A673 (cell line): ENCODE data around the gene ZNF524. TPM values are rescaled to one million over a fixed set of nuclear protein-coding genes. Genes with fewer than 3 reads are reported as not detected.

Experiments
- BruUV-seq: library from RNA; stranded (reverse); fragments of 400-500 nt; replicated peaks from 2 replicates; lab custom pipeline; 2021; lab: Mats Ljungman, UMichigan
- CTCF ChIA-PET: fragments of 300-600 bp; sonication (Branson Sonifier 250); formaldehyde crosslinking; loops from one replicate; lab custom pipeline; 2022; ENCODE audit warnings: antibody characterized with exemption; lab: Charles Lee
- POLR2A ChIA-PET: fragments of 300-600 bp; sonication (Branson Sonifier 250); formaldehyde crosslinking; loops from one replicate; lab custom pipeline; 2022; ENCODE audit warnings: antibody characterized with exemption; ENCODE audit not compliant: low non-redundant PET; lab: Charles Lee
- DNase-seq: peaks from one replicate; pipeline ENCODE4 v3.0.0-alpha.2; 2015; ENCODE audit warnings: low spot score
- H3K27ac ChIP-seq: fragments of 200-600 bp; sonication (generic); 2 replicates; pipeline ENCODE4 v1.5.1; 2016; ENCODE audit warnings: mixed run types, low read depth, mild to moderate bottlenecking, mixed read lengths, antibody characterized with exemption, low read length; ENCODE audit not compliant: poor library complexity, severe bottlenecking
- H3K27me3 ChIP-seq: fragments of 200-600 bp; sonication (generic); replicated peaks from 2 replicates; pipeline ENCODE4 v1.6.1; 2017; ENCODE audit warnings: mixed run types, low read depth, mild to moderate bottlenecking, mixed read lengths, antibody characterized with exemption, low read length; ENCODE audit not compliant: insufficient read depth, poor library complexity
- H3K36me3 ChIP-seq: fragments of 200-600 bp; sonication (generic); 2 replicates; pipeline ENCODE4 v1.6.1; 2016; ENCODE audit warnings: mixed run types, mild to moderate bottlenecking, mixed read lengths, antibody characterized with exemption, low read length; ENCODE audit not compliant: insufficient read depth, poor library complexity, severe bottlenecking
- H3K4me1 ChIP-seq: fragments of 200-600 bp; sonication (generic); 2 replicates; pipeline ENCODE4 v1.6.1; 2017; ENCODE audit warnings: mixed run types, mild to moderate bottlenecking, mixed read lengths, antibody characterized with exemption, low read length; ENCODE audit not compliant: insufficient read depth, poor library complexity, severe bottlenecking
- H3K4me3 ChIP-seq: fragments of 200-600 bp; sonication (generic); 2 replicates; pipeline ENCODE4 v1.5.1; 2016; ENCODE audit warnings: low read depth, mixed run types, mild to moderate bottlenecking, mixed read lengths, low read length; ENCODE audit not compliant: poor library complexity, severe bottlenecking
- H3K9me3 ChIP-seq: fragments of 200-600 bp; sonication (generic); 2 replicates; pipeline ENCODE4 v1.6.1; 2016; ENCODE audit warnings: mixed run types, low read depth, mild to moderate bottlenecking, mixed read lengths, antibody characterized with exemption, low read length; ENCODE audit not compliant: poor library complexity, severe bottlenecking
- EZH2 ChIP-seq: fragments of 200-600 bp; sonication (generic); IDR thresholded peaks from 2 replicates; pipeline ENCODE4 v1.6.1; 2017; ENCODE audit warnings: borderline replicate concordance, low read depth, mild to moderate bottlenecking, mixed read lengths, antibody characterized with exemption, low read length; ENCODE audit not compliant: poor library complexity, severe bottlenecking
- intact Hi-C: fragments of 100-400 bp; cut with micrococcal nuclease; formaldehyde crosslinking; loops from one replicate; pipeline ENCODE4 v1.10.0; 2022; ENCODE audit not compliant: unreplicated experiment
- total RNA-seq: library from RNA; stranded (reverse); gene quantifications from 2 replicates; pipeline ENCODE4 v1.2.3, GENCODE V29; 2021
- TF ChIP-seq, protein P1 (sequence below): fragments of 300-800, 200-600 bp; sonication (generic); conservative IDR thresholded peaks from 2 replicates; pipeline ENCODE4 v1.5.1; 2017; ENCODE audit warnings: low read depth, mild to moderate bottlenecking, antibody characterized with exemption, low read length, moderate library complexity, mixed read lengths

The ZNF524 gene
- total RNA-seq, 1 experiment from 2014 or later = 7.5 TPM

DNA sequence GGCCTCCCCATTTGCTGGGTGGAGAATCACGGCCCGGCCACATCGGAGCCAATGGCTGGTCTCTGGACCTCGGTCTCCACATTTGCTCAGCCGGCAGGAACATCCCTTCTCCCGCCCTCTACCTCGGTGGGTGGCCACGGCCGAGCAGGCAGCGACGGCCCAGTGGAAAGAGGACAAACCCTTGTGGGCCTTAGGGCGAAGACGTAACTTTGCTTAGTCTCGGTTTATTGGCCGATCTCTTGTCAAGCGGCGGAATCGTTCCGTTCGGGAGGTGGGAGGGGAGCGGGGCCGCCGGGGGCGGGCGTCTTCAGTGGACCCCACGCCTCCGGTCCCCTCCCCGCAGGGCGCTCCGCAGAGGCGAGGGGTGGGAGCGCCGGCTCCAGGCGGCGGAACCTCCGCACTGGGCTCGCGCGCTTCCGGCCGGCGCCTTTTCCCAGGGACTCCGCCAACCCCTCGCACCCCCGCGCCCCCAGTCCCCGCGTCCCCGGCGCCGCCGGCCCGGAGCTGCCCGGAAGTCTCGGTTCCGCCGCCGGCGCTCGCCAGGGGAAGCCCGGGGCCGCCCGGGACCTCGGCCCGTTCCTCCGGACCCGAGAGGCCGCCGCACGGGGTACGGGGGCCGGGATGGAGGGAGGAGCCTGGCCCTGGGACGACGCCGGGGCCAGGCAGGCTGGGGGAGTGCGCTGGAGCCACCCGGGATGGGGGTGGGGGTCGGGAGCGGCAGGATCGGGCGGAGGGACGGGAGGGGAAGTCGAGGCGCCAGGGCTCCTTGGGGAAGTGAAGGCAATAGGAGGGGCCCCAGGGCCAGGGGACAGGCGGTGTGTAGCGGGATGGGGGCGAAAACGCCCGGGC, 40.7 kb downstream of the ZNF524 start, which contains the start of gene ZNF580:
ZNF580 (plus strand) TSS at position 426 of the 849 bp plus-strand sequence. CDS start 1,507 bp downstream, outside the sequence.
- peaks cover 13% of the 10 kb centered on the region for H3K36me3 ChIP-seq
- DNase-seq = peak; percentile 87
- no peaks in the 10 kb centered on the region for H3K27me3 ChIP-seq
- ChIA-PET POLR2A (no interaction called here), CTCF (interaction anchor here (0.6 to 1.0 kb wide), 2 partner anchors 17 to 500 kb away, joined by 3 read pairs; partner anchors contain the start of gene ZNF784)
- intact Hi-C loops = no loop called here
- H3K4me1 ChIP-seq = peaks cover 24% of the 10 kb centered on the region
- peak within 1 kb of the TSS; percentile 90 for H3K27ac ChIP-seq
- H3K9me3 ChIP-seq = no peaks in the 10 kb centered on the region
- no TSS peak for BruUV-seq
- TF ChIP-seq, protein P1, sequence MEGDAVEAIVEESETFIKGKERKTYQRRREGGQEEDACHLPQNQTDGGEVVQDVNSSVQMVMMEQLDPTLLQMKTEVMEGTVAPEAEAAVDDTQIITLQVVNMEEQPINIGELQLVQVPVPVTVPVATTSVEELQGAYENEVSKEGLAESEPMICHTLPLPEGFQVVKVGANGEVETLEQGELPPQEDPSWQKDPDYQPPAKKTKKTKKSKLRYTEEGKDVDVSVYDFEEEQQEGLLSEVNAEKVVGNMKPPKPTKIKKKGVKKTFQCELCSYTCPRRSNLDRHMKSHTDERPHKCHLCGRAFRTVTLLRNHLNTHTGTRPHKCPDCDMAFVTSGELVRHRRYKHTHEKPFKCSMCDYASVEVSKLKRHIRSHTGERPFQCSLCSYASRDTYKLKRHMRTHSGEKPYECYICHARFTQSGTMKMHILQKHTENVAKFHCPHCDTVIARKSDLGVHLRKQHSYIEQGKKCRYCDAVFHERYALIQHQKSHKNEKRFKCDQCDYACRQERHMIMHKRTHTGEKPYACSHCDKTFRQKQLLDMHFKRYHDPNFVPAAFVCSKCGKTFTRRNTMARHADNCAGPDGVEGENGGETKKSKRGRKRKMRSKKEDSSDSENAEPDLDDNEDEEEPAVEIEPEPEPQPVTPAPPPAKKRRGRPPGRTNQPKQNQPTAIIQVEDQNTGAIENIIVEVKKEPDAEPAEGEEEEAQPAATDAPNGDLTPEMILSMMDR = no peak
- no peak for TF ChIP-seq EZH2
- H3K4me3 ChIP-seq = peak within 1 kb of the TSS; percentile 81

DNA sequence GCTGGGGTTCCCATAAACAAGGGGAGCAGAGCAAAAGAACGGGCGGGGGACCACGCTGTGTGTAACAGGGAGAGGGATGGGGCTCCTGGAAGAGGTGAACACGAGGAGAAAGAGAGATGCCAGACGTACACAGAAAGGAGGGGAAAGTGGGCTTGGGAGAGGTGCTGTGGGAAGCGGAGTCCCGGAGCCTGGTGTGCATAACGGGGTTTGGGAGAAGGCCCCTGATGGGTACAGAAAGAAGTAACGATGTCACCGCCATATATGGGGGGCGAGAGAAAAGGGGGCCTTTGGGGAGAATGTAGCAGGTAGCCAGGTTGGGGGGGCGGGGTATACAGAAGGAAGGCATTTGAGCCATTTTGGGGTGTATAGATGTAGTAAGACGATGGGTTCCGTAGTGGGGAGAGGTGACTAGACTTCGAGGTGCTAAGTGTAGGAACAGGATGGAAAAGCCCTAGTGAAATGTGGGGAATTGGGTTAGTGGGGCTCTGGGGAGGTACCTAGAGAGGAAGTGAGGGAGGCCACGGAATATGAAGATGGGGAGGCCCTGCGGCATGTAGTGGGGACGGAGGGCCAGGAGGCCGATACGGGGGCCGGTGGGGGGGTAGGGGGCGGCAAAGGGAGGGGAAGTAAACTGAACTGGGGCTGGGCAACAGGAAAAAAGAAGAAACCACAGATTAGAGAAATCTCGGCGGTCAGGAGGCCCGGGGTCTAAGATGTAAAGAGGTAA, 41.5 kb downstream of the ZNF524 start:
- CTCF ChIA-PET = interaction anchor here (0.6 kb wide), 1 partner anchor 499 kb away, joined by 3 read pairs; no protein-coding TSS in a partner anchor
- peak; percentile 55 for DNase-seq
- TF ChIP-seq, protein P1 = no peak
- TF ChIP-seq EZH2 = no peak
- Histone ChIP-seq H3K9me3 (no peaks in the 10 kb centered on the region), H3K36me3 (peaks cover 13% of the 10 kb centered on the region), H3K27me3 (no peaks in the 10 kb centered on the region), H3K4me3 (peak overlapping the region; percentile 81), H3K4me1 (peaks cover 21% of the 10 kb centered on the region), H3K27ac (peak overlapping the region; percentile 90)
- POLR2A ChIA-PET = no interaction called here
- intact Hi-C loops = no loop called here
- no TSS peak for BruUV-seq

DNA sequence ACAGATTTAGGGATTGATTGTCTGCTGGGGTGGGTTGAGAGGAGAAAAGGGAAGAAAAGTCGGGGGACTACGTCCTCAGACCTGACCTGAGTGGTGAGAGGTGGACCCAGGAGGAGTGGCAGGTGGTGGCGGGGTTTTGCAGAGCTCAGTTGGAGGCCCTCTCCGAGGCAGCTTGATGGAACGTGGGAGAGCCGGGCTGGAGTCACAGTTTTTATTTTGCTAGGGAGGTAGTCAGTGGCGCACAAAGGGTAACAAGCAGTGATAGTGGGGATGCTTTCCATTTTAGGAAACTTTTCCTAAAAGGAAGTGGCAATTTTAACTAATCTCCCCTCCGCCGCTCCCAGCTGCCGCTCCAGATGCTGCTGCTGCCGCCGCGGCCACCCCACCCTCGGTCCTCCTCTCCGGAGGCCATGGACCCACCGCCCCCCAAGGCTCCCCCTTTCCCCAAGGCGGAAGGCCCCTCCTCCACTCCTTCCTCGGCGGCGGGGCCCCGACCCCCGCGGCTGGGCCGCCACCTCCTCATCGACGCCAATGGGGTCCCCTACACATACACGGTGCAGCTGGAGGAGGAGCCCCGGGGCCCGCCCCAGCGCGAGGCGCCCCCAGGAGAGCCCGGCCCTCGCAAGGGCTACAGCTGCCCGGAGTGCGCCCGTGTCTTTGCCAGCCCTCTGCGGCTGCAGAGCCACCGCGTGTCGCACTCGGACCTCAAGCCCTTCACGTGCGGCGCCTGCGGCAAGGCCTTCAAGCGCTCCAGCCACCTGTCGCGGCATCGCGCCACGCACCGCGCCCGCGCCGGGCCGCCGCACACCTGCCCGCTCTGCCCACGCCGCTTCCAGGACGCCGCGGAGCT, 42.3 kb downstream of the ZNF524 start:
- no TSS peak for BruUV-seq
- no peaks in the 10 kb centered on the region for H3K9me3 ChIP-seq
- TF ChIP-seq EZH2 = no peak
- TF ChIP-seq, protein P1 = no peak
- no peaks in the 10 kb centered on the region for H3K27me3 ChIP-seq
- H3K36me3 ChIP-seq = peaks cover 13% of the 10 kb centered on the region
- POLR2A ChIA-PET = no interaction called here
- CTCF ChIA-PET = interaction anchor here (1.3 kb wide), 1 partner anchor 12 kb away, joined by 3 read pairs; no protein-coding TSS in a partner anchor
- intact Hi-C loops = no loop called here
- H3K4me3 ChIP-seq = peak overlapping the region; percentile 81
- H3K27ac ChIP-seq = peak overlapping the region; percentile 90
- DNase-seq = peak; percentile 42
- peaks cover 27% of the 10 kb centered on the region for H3K4me1 ChIP-seq
